CD14-positive monocyte (primary cell): ENCODE measurements around the gene SEC22A. TPM values are rescaled to one million over a fixed set of nuclear protein-coding genes. Genes with fewer than 3 reads are reported as not detected.

Experiments used
- DNase-seq, 3 donors: peaks; one replicate each; pipeline ENCODE4 v3.0.0-alpha.2; 2011 to 2022
- H2AFZ ChIP-seq: 2 replicates; pipeline ENCODE4 v1.6.0; 2012; ENCODE audit warnings: mild to moderate bottlenecking, low read depth, low read length, inconsistent platforms; ENCODE audit not compliant: insufficient read depth, poor library complexity, severe bottlenecking
- H3K27ac ChIP-seq, 2 donors: 1 replicate in 1 of 2; 2 replicates in 1 of 2; pipeline ENCODE4 v1.5.1; 2012 to 2013; ENCODE audit warnings: low read length in 2 of 2, control low read depth in 1 of 2, inconsistent platforms in 1 of 2, low read depth in 1 of 2, mild to moderate bottlenecking in 1 of 2
- H3K27me3 ChIP-seq, 2 donors: one replicate each; pipeline versions ENCODE4 v1.6.0 to v1.6.1; 2011 to 2013; ENCODE audit warnings: low read length in 2 of 2; ENCODE audit not compliant: control insufficient read depth in 2 of 2, insufficient read depth in 2 of 2
- H3K36me3 ChIP-seq, 2 donors: replicated peaks in 1 of 2; 1 replicate in 1 of 2; 2 replicates in 1 of 2; pipeline versions ENCODE4 v1.5.1 to v1.6.1; 2012 to 2013; ENCODE audit warnings: low read length in 2 of 2, control low read depth in 1 of 2, inconsistent platforms in 1 of 2, mild to moderate bottlenecking in 1 of 2; ENCODE audit not compliant: insufficient read depth in 2 of 2, control insufficient read depth in 1 of 2
- H3K4me1 ChIP-seq, 2 donors: 1 replicate in 1 of 2; 2 replicates in 1 of 2; pipeline versions ENCODE4 v1.5.1 to v1.6.1; 2012 to 2013; ENCODE audit warnings: low read length in 2 of 2, control low read depth in 1 of 2, inconsistent platforms in 1 of 2, mild to moderate bottlenecking in 1 of 2, moderate library complexity in 1 of 2; ENCODE audit not compliant: insufficient read depth in 2 of 2, control insufficient read depth in 1 of 2
- H3K4me2 ChIP-seq: replicated peaks from 2 replicates; pipeline ENCODE3; 2012; ENCODE audit warnings: low read length, moderate library complexity, mild to moderate bottlenecking; ENCODE audit not compliant: poor library complexity, severe bottlenecking; ENCODE audit errors: extremely low read depth
- H3K4me3 ChIP-seq, 3 experiments: fragments of 200-600 bp in 1 of 3; sonication (generic) in 1 of 3; replicated peaks in 1 of 3; 1 replicate in 2 of 3; 2 replicates in 1 of 3; pipeline ENCODE4 v1.5.1; 2011 to 2013; ENCODE audit warnings: low read length in 3 of 3, mild to moderate bottlenecking in 3 of 3, control low read depth in 2 of 3, low read depth in 2 of 3, inconsistent platforms in 1 of 3, moderate library complexity in 1 of 3
- H3K79me2 ChIP-seq: 2 replicates; pipeline ENCODE4 v1.6.0; 2012; ENCODE audit warnings: mild to moderate bottlenecking, control low read depth, inconsistent platforms, low read length, moderate library complexity; ENCODE audit not compliant: insufficient read depth
- H3K9ac ChIP-seq: 2 replicates; pipeline ENCODE4 v1.6.0; 2017; ENCODE audit warnings: low read length, mild to moderate bottlenecking; ENCODE audit not compliant: insufficient read depth, poor library complexity, severe bottlenecking
- H3K9me3 ChIP-seq, 2 donors: replicated peaks in 1 of 2; 1 replicate in 1 of 2; 2 replicates in 1 of 2; pipeline versions ENCODE4 v1.5.1 to v1.6.1; 2012 to 2013; ENCODE audit warnings: low read length in 2 of 2, control low read depth in 1 of 2; ENCODE audit not compliant: control insufficient read depth in 1 of 2, insufficient read depth in 1 of 2
- H4K20me1 ChIP-seq: 2 replicates; pipeline ENCODE4 v1.6.0; 2012; ENCODE audit warnings: mild to moderate bottlenecking, low read length, control low read depth, moderate library complexity; ENCODE audit not compliant: insufficient read depth
- H3K27ac Mint-ChIP-seq, 7 donors: one replicate each; pipeline ENCODE4 v1.8.0; 2020; ENCODE audit warnings: mild to moderate bottlenecking in 7 of 7, mixed read lengths in 7 of 7, moderate library complexity in 6 of 7, inconsistent platforms in 2 of 7
- H3K27me3 Mint-ChIP-seq, 3 donors: one replicate each; pipeline ENCODE4 v1.8.0; 2021 to 2022; ENCODE audit warnings: low read depth in 3 of 3, mild to moderate bottlenecking in 3 of 3, mixed read lengths in 3 of 3, moderate library complexity in 3 of 3, inconsistent platforms in 1 of 3
- H3K36me3 Mint-ChIP-seq, 2 donors: one replicate each; pipeline ENCODE4 v1.8.0; 2020; ENCODE audit warnings: mixed read lengths in 2 of 2, inconsistent platforms in 1 of 2, mild to moderate bottlenecking in 1 of 2
- H3K4me1 Mint-ChIP-seq: one replicate; pipeline ENCODE4 v1.8.0; 2020; ENCODE audit warnings: mild to moderate bottlenecking, mixed read lengths
- H3K4me3 Mint-ChIP-seq, 2 donors: one replicate each; pipeline ENCODE4 v1.8.0; 2020; ENCODE audit warnings: mild to moderate bottlenecking in 2 of 2, mixed read lengths in 2 of 2, moderate library complexity in 1 of 2
- H3K9me3 Mint-ChIP-seq, 7 donors: one replicate each; pipeline ENCODE4 v1.8.0; 2020 to 2022; ENCODE audit warnings: mixed read lengths in 7 of 7, mild to moderate bottlenecking in 6 of 7, moderate library complexity in 6 of 7, inconsistent platforms in 2 of 7
- CTCF ChIP-seq: fragments of 200-600 bp; IDR thresholded peaks from one replicate; pipeline ENCODE4 v1.8.0; 2022; ENCODE audit warnings: antibody characterized with exemption, mild to moderate bottlenecking
- WGBS: methylation state at CpG from one replicate; pipeline ENCODE4 v1.1.5; 2013; ENCODE audit warnings: missing lambda C conversion rate; ENCODE audit not compliant: insufficient coverage; 5-methylcytosine and 5-hydroxymethylcytosine counted together
- intact Hi-C, 2 donors: fragments of 100-400 bp; cut with micrococcal nuclease; formaldehyde crosslinking; loops; one replicate each; pipeline versions ENCODE4 v1.15.0 to v1.15.1; 2023
- polyA plus RNA-seq, 3 donors: library from polyadenylated mRNA; depleted of rRNA in 1 of 3; unstranded in 2 of 3; stranded (reverse) in 1 of 3; fragments of 300-500 nt in 2 of 3; fragments of >200 nt in 1 of 3; fragmentation: Illumina TruSeq in 2 of 3; gene quantifications; 1 replicate in 2 of 3; 2 replicates in 1 of 3; pipeline ENCODE4 v1.2.3, GENCODE V29; 2012 to 2021

The SEC22A gene
- polyA plus RNA-seq, 3 donors: 6.4 to 11.0 (median 8.8) TPM

DNA sequence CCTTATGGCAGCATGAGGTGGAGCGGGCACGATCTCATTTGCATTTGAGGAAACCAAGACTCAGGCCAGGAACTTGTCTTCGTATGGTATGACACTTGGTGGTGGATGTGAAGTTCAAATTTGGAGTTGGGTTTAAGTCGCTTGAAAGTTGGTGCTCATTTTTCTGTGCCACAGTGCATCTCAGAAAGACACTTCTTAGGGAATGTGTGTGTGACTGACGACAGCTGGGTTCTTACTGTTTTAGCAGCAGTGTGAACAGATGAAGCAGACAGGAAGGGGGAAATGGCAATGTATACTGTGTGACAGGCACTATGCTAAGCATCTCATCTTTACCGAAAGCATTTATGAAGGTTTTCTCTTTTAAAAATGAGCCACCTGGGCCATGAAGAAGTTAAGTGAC lies 75.4 kb downstream of the SEC22A start:
- H3K27ac Mint-ChIP-seq: no peak overlapping the region
- no peak overlapping the region for H3K4me2 ChIP-seq
- 86% methylated on average over 5 of the region's 6 CpGs for WGBS

GRCh38 chr3:123278446-123278845 lies 76.7 kb downstream of the SEC22A start:
- Histone ChIP-seq H3K79me2 (no peaks in the 10 kb centered on the region), H3K4me2 (no peak overlapping the region), H3K36me3 (no peaks in the 10 kb centered on the region), H3K27ac (no peak overlapping the region), H3K9me3 (no peaks in the 10 kb centered on the region), H3K4me3 (no peak overlapping the region), H3K27me3 (no peaks in the 10 kb centered on the region), H2AFZ (no peak overlapping the region), H3K9ac (no peak overlapping the region), H3K4me1 (no peaks in the 10 kb centered on the region), H4K20me1 (no peaks in the 10 kb centered on the region)
- DNase-seq: no peak
- no peak overlapping the region for H3K4me3 Mint-ChIP-seq
- no peaks in the 10 kb centered on the region for H3K36me3 Mint-ChIP-seq
- 90% methylated on average over 2 of the region's 5 CpGs for WGBS
- intact Hi-C loops: no loop called here
- TF ChIP-seq CTCF: no peak
- H3K27ac Mint-ChIP-seq: no peak overlapping the region
- no peaks in the 10 kb centered on the region for H3K4me1 Mint-ChIP-seq
- no peaks in the 10 kb centered on the region for H3K9me3 Mint-ChIP-seq
- peaks cover 0 to 2% (median 2%) of the 10 kb centered on the region in 3 donors for H3K27me3 Mint-ChIP-seq

More for the DNA sequence above, 75.4 kb downstream of the SEC22A start:
- no peaks in the 10 kb centered on the region for H3K9me3 ChIP-seq
- H3K27me3 Mint-ChIP-seq: peaks cover 0 to 2% (median 0%) of the 10 kb centered on the region in 3 donors
- H3K27ac ChIP-seq: no peak overlapping the region
- DNase-seq: no peak
- H3K4me1 Mint-ChIP-seq: no peaks in the 10 kb centered on the region
- H3K4me3 ChIP-seq: no peak overlapping the region
- H4K20me1 ChIP-seq: no peaks in the 10 kb centered on the region
- H3K4me1 ChIP-seq: no peaks in the 10 kb centered on the region
- H3K79me2 ChIP-seq: no peaks in the 10 kb centered on the region
- H3K9me3 Mint-ChIP-seq: no peaks in the 10 kb centered on the region
- H3K9ac ChIP-seq: no peak overlapping the region
- peaks cover 1 to 3% of the 10 kb centered on the region in 2 donors for H3K36me3 Mint-ChIP-seq
- no peaks in the 10 kb centered on the region for H3K27me3 ChIP-seq
- intact Hi-C loops: no loop called here
- H3K36me3 ChIP-seq: peaks cover under 1 to 1% of the 10 kb centered on the region in 2 donors
- TF ChIP-seq CTCF: no peak
- H2AFZ ChIP-seq: no peak overlapping the region
- no peak overlapping the region for H3K4me3 Mint-ChIP-seq
